Spleen (tissue), 11 donors: ENCODE data around the gene FRMD1. TPM values are rescaled to one million over a fixed set of nuclear protein-coding genes. Genes with fewer than 3 reads are reported as not detected.

Experiments used
- DNase-seq: peaks from one replicate; pipeline ENCODE4 v3.0.0-alpha.2; 2020
- H3K27ac ChIP-seq, 8 donors: fragments of 200-600 bp; sonication (generic) in 7 of 8; 1 replicate in 4 of 8; 2 replicates in 4 of 8; pipeline versions ENCODE4 v1.5.0 to v1.8.0; 2016 to 2021; ENCODE audit warnings: inconsistent platforms in 4 of 8, mild to moderate bottlenecking in 4 of 8, moderate library complexity in 1 of 8
- H3K27me3 ChIP-seq, 7 donors: fragments of 200-600 bp; sonication (generic) in 6 of 7; replicated peaks in 1 of 7; 1 replicate in 4 of 7; 2 replicates in 3 of 7; pipeline versions ENCODE4 v1.5.0 to v1.8.0; 2016 to 2021; ENCODE audit warnings: inconsistent platforms in 3 of 7, mild to moderate bottlenecking in 1 of 7
- H3K36me3 ChIP-seq, 6 donors: fragments of 200-600 bp; sonication (generic) in 5 of 6; 1 replicate in 4 of 6; 2 replicates in 2 of 6; pipeline versions ENCODE4 v1.5.0 to v1.8.0; 2016 to 2021; ENCODE audit warnings: inconsistent platforms in 2 of 6
- H3K4me1 ChIP-seq, 6 donors: fragments of 200-600 bp; sonication (generic) in 5 of 6; 1 replicate in 3 of 6; 2 replicates in 3 of 6; pipeline versions ENCODE4 v1.5.0 to v1.8.0; 2016 to 2021; ENCODE audit warnings: inconsistent platforms in 3 of 6
- H3K4me3 ChIP-seq, 8 donors: fragments of 200-600 bp; sonication (generic) in 7 of 8; 1 replicate in 4 of 8; 2 replicates in 4 of 8; pipeline versions ENCODE4 v1.5.0 to v1.8.0; 2016 to 2021; ENCODE audit warnings: inconsistent platforms in 4 of 8, mild to moderate bottlenecking in 4 of 8, moderate library complexity in 2 of 8
- H3K9me3 ChIP-seq, 8 donors: fragments of 200-600 bp; sonication (generic) in 7 of 8; 1 replicate in 4 of 8; 2 replicates in 4 of 8; pipeline versions ENCODE4 v1.5.0 to v1.8.0; 2016 to 2021; ENCODE audit warnings: inconsistent platforms in 4 of 8
- POLR2A ChIP-seq, 3 donors: fragments of 450-650 bp; IDR thresholded peaks; one replicate each; pipeline ENCODE4 v1.5.1; 2017; ENCODE audit warnings: antibody characterized with exemption in 3 of 3, mild to moderate bottlenecking in 1 of 3
- POLR2AphosphoS5 ChIP-seq, 3 donors: sonication (generic); formaldehyde crosslinking; IDR thresholded peaks; one replicate each; pipeline ENCODE4 v1.5.1; 2017; ENCODE audit warnings: antibody characterized with exemption in 3 of 3
- WGBS, 5 donors: extraction: QIAGEN DNeasy Blood & Tissue Kit in 3 of 5; methylation state at CpG; one replicate each; pipeline versions ENCODE4 v1.1.5 to v1.1.7; 2013 to 2018; 5-methylcytosine and 5-hydroxymethylcytosine counted together
- intact Hi-C: fragments of 100-400 bp; cut with DNase I; formaldehyde crosslinking; loops from one replicate; pipeline ENCODE4 v1.15.0; 2023; ENCODE audit warnings: low total_unique reads
- polyA plus RNA-seq, 3 donors: library from polyadenylated mRNA; stranded (reverse); fragments of 200-250 nt; gene quantifications; one replicate each; pipeline ENCODE4 v1.2.1, GENCODE V29; 2013
- total RNA-seq, 7 donors: library from RNA; depleted of rRNA in 3 of 7; stranded (reverse); fragments of >200 nt in 3 of 7; fragmentation: NEBNext Ultra II Directional in 4 of 7; extraction: Animal tissue kit (Norgen Biotek cat#: 25700) in 4 of 7; gene quantifications; one replicate each; pipeline versions ENCODE4 v1.1.0 to v1.2.1, GENCODE V29; 2016 to 2021
- TF ChIP-seq, protein P1 (sequence below), 11 experiments: fragments of 200-600 bp in 7 of 11; fragments of 450-650 bp in 4 of 11; sonication (generic) in 4 of 11; IDR thresholded peaks in 8 of 11; conservative IDR thresholded peaks in 3 of 11; 1 replicate in 7 of 11; 2 replicates in 4 of 11; pipeline versions ENCODE4 v1.4.0 to v1.8.0; 2016 to 2021; ENCODE audit warnings: antibody characterized with exemption in 11 of 11, inconsistent platforms in 4 of 11, mild to moderate bottlenecking in 1 of 11
- donor health status: healthy with polysubstance abuse.
- donor health status: DM: no; HTN: no; CAD: no; lungs with moderate emphysema.
- donor health status: DM: no; HTN: no; CAD: no.
- donor health status: Bipolar disorder and iron deficiency.
- donor health status: healthy.
- donor health status: DM: no; HTN: no; CAD: no.
- donor health status: DM: yes; HTN: yes; CAD: no.

The FRMD1 gene
- total and polyA plus RNA-seq, 10 donors = 0.14 to 9.5 (median 1.5) TPM

DNA sequence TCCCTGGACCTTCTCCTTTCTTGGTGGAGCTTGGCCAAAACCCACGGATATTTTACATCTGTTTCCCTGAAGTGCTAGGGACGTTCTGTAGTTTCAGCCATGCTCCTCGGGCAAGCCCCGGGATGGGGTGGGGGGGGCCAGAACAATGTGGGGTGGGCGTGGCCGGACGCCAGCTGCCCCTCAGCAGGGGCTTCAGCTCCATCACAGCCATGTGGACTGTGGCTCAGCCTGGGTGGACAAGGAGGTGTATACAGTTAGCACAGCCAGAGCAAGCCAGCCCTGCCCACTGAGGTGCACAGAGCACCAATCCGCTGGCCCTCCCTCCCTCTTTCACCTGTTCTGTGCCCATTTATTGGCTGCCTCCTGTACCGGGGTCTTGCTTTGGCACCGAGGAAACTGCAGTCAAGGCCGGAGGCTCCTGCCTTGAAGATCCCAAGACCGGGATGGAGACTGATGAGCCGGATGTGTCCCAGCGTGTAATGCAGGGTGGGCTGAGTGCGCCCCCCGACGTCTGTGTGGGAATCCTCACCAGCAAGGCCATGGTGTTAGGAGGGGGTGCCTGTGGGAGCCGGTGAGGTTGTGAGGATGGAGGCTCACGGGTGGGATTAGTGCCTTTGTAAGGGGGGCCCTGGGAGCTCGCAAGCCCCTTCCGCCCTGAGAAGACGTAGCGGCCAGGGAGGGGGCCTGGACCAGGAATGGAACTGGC lies 28.0 kb downstream of the FRMD1 start:
- intact Hi-C loops = no loop called here

DNA sequence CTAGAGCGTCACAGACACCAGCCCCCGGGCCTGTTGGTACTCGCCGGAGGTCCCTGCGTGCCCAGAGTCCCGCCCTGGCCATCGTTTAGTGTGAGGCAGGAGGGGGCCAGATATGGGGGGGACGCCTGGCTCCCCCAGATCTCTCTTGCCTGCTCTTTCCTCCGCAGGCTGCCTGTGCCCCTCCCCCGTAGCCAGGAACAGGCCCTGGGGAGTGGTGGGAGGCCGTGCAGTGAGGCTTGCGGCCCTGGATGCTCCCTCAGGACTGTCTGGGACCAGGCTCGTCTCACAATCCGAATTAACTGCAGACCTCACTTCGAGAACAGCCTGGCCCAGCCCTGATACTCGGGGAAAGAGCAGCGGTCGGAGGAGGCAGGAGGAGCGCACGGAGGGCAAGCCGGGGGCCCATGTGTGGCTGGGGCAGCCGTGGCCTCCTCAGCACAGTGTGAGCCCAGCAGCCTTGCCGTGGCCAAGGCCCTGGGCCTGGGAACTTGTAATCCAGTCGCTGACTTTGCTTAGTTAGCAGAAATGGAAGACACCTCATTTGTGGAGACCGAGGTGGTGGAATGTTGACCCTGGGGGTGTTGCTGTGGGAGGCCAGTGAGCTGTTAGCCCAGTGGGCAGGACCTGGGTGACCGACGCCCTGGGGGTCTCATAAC lies 28.7 kb downstream of the FRMD1 start:
- Histone ChIP-seq H3K27me3 (no peaks in the 10 kb centered on the region), H3K36me3 (no peaks in the 10 kb centered on the region), H3K9me3 (no peaks in the 10 kb centered on the region), H3K4me1 (peaks cover 0 to 9% (median 1%) of the 10 kb centered on the region in 6 donors), H3K27ac (no peak overlapping the region), H3K4me3 (no peak overlapping the region)
- TF ChIP-seq, protein P1, sequence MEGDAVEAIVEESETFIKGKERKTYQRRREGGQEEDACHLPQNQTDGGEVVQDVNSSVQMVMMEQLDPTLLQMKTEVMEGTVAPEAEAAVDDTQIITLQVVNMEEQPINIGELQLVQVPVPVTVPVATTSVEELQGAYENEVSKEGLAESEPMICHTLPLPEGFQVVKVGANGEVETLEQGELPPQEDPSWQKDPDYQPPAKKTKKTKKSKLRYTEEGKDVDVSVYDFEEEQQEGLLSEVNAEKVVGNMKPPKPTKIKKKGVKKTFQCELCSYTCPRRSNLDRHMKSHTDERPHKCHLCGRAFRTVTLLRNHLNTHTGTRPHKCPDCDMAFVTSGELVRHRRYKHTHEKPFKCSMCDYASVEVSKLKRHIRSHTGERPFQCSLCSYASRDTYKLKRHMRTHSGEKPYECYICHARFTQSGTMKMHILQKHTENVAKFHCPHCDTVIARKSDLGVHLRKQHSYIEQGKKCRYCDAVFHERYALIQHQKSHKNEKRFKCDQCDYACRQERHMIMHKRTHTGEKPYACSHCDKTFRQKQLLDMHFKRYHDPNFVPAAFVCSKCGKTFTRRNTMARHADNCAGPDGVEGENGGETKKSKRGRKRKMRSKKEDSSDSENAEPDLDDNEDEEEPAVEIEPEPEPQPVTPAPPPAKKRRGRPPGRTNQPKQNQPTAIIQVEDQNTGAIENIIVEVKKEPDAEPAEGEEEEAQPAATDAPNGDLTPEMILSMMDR (IDR thresholded peaks at IDR 0.05 in 8 of 11, conservative IDR thresholded peaks at IDR 0.05 in 3 of 11) = no peak
- no peak for TF ChIP-seq POLR2AphosphoS5 (IDR thresholded peaks at IDR 0.05)
- no peak for TF ChIP-seq POLR2A (IDR thresholded peaks at IDR 0.05)
- intact Hi-C loops = no loop called here
- DNase-seq = peak; percentile 72
- WGBS, 5 donors = 85 to 93% (median 89%) methylated on average over 22 to 27 of the region's 27 CpGs

More for the DNA sequence above, 28.0 kb downstream of the FRMD1 start:
- H3K4me3 ChIP-seq = no peak overlapping the region
- WGBS, 5 donors = 69 to 77% (median 76%) methylated on average over 18 to 23 of the region's 23 CpGs
- TF ChIP-seq POLR2A (IDR thresholded peaks at IDR 0.05) (no peak), POLR2AphosphoS5 (IDR thresholded peaks at IDR 0.05) (no peak)
- TF ChIP-seq, protein P1 (IDR thresholded peaks at IDR 0.05 in 8 of 11, conservative IDR thresholded peaks at IDR 0.05 in 3 of 11) = no peak
- H3K9me3 ChIP-seq = no peaks in the 10 kb centered on the region
- DNase-seq = no peak
- no peak overlapping the region for H3K27ac ChIP-seq
- no peaks in the 10 kb centered on the region for H3K36me3 ChIP-seq
- H3K4me1 ChIP-seq = peaks cover 0 to 4% (median 1%) of the 10 kb centered on the region in 6 donors
- H3K27me3 ChIP-seq = no peaks in the 10 kb centered on the region

DNA sequence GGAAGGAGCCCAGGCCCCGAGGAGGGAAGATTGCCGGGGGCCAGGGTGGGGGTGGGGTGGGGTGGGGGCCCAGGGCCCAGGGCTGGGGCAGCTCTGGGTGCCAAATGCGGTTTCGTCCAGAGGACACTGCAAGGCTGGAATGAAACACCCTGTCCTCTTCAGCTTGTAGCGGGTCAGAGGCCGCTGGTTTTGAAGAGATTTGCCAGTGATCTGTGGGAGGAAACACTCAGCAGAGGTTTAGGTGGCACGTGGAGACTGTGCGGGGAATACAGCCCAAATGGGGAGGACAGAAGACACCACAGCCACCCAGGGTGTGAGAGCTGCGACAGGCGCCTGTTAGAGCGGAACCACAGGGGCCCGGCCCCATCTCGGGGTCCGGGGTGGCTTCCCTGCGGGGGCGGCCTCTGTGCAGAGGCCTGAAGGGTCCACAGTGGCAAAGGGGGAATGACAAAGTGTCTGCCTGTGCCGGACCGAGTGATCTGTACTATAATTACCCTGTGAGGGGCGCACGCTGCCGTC lies 29.2 kb downstream of the FRMD1 start:
- Histone ChIP-seq H3K9me3 (no peaks in the 10 kb centered on the region), H3K36me3 (no peaks in the 10 kb centered on the region), H3K4me3 (no peak overlapping the region), H3K27me3 (no peaks in the 10 kb centered on the region), H3K4me1 (peaks cover 0 to 9% (median 1%) of the 10 kb centered on the region in 6 donors), H3K27ac (no peak overlapping the region)
- WGBS, 5 donors = 79 to 93% (median 87%) methylated on average over 13 to 21 of the region's 21 CpGs
- no peak for TF ChIP-seq POLR2AphosphoS5 (IDR thresholded peaks at IDR 0.05)
- no peak for TF ChIP-seq POLR2A (IDR thresholded peaks at IDR 0.05)
- TF ChIP-seq, protein P1 (IDR thresholded peaks at IDR 0.05 in 8 of 11, conservative IDR thresholded peaks at IDR 0.05 in 3 of 11) = no peak
- intact Hi-C loops = no loop called here
- DNase-seq = no peak

DNA sequence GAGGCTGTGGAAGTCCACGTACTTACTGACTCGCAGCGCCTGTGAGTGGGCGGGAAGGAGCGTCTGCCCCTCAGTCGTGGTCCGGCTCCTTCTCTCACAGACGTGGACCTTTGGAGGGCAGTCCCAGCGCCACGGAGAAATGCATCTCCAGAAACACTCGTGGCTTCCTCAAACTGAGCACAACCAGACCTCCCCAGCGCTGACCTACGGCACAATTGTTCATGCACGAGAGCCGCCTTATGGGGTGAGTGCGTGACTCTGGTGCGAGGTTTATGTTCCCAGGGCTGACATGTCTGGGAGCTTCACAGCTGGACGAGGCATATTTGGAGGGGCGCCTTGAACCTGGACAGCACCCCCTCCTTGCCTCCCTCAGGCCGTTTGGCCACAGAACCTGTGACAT lies 29.7 kb downstream of the FRMD1 start:
- Histone ChIP-seq H3K4me1 (peaks cover 0 to 9% (median 0%) of the 10 kb centered on the region in 6 donors), H3K9me3 (peaks cover 0 to 3% (median 0%) of the 10 kb centered on the region in 8 donors), H3K36me3 (no peaks in the 10 kb centered on the region), H3K4me3 (no peak overlapping the region), H3K27me3 (no peaks in the 10 kb centered on the region), H3K27ac (no peak overlapping the region)
- 83 to 91% (median 88%) methylated on average over 19 to 20 of the region's 20 CpGs for WGBS, 5 donors
- intact Hi-C loops = no loop called here
- TF ChIP-seq, protein P1 (IDR thresholded peaks at IDR 0.05 in 8 of 11, conservative IDR thresholded peaks at IDR 0.05 in 3 of 11) = no peak
- peak; percentile 67 for DNase-seq
